Sigmoid colon (tissue), 7 donors: ENCODE measurements around the gene ANTXR2. TPM values are rescaled to one million over a fixed set of nuclear protein-coding genes. Genes with fewer than 3 reads are reported as not detected.

Experiments used
- DNase-seq: peaks from one replicate; pipeline ENCODE4 v3.0.0-alpha.2; 2019
- H3K27ac ChIP-seq, 4 donors: fragments of 200-600 bp; sonication (generic); one replicate each; pipeline ENCODE4 v1.5.1; 2016 to 2019; ENCODE audit warnings: mild to moderate bottlenecking in 1 of 4
- H3K27me3 ChIP-seq, 3 donors: fragments of 200-600 bp; sonication (generic); one replicate each; pipeline ENCODE4 v1.5.1; 2019; ENCODE audit warnings: mild to moderate bottlenecking in 1 of 3
- H3K36me3 ChIP-seq, 4 donors: fragments of 200-600 bp; sonication (generic); one replicate each; pipeline ENCODE4 v1.5.1; 2016 to 2019
- H3K4me1 ChIP-seq, 4 donors: fragments of 200-600 bp; sonication (generic); one replicate each; pipeline ENCODE4 v1.5.1; 2017 to 2019
- H3K4me3 ChIP-seq, 4 donors: fragments of 200-600 bp; sonication (generic); one replicate each; pipeline ENCODE4 v1.5.1; 2017 to 2019; ENCODE audit warnings: mild to moderate bottlenecking in 2 of 4, moderate library complexity in 1 of 4
- H3K9me3 ChIP-seq, 4 donors: fragments of 200-600 bp in 3 of 4; sonication (generic) in 3 of 4; one replicate each; pipeline versions ENCODE4 v1.5.1 to v1.6.1; 2013 to 2019
- EP300 ChIP-seq, 4 donors: sonication (generic); formaldehyde crosslinking; IDR thresholded peaks; one replicate each; pipeline ENCODE4 v1.6.1; 2017; ENCODE audit warnings: antibody characterized with exemption in 4 of 4
- POLR2A ChIP-seq, 2 donors: fragments of 450-650 bp; IDR thresholded peaks; one replicate each; pipeline ENCODE4 v1.6.1; 2016; ENCODE audit warnings: antibody characterized with exemption in 2 of 2, mild to moderate bottlenecking in 2 of 2, moderate library complexity in 2 of 2
- POLR2AphosphoS5 ChIP-seq, 4 donors: sonication (generic); formaldehyde crosslinking; IDR thresholded peaks; one replicate each; pipeline ENCODE4 v1.6.1; 2017; ENCODE audit warnings: antibody characterized with exemption in 4 of 4
- WGBS, 2 donors: extraction: QIAGEN DNeasy Blood & Tissue Kit; methylation state at CpG; one replicate each; pipeline ENCODE4 v1.1.7; 2013; 5-methylcytosine and 5-hydroxymethylcytosine counted together
- intact Hi-C: fragments of 100-400 bp; cut with DNase I; formaldehyde crosslinking; loops from one replicate; pipeline ENCODE4 v1.15.1; 2023
- polyA plus RNA-seq, 3 donors: library from polyadenylated mRNA; stranded (reverse); fragments of 200-250 nt; gene quantifications; one replicate each; pipeline ENCODE4 v1.2.3, GENCODE V29; 2013
- total RNA-seq, 4 donors: library from RNA; depleted of rRNA; stranded (reverse); fragments of >200 nt; gene quantifications; one replicate each; pipeline ENCODE4 v1.1.0, GENCODE V29; 2016
- TF ChIP-seq, protein P1 (sequence below), 4 experiments: fragments of 450-650 bp in 3 of 4; fragments of 200-600 bp in 1 of 4; IDR thresholded peaks; one replicate each; pipeline ENCODE4 v1.5.1; 2016 to 2019; ENCODE audit warnings: antibody characterized with exemption in 4 of 4, mild to moderate bottlenecking in 3 of 4, moderate library complexity in 2 of 4
- donor health status: healthy with polysubstance abuse.
- donor health status: Bipolar disorder and iron deficiency.
- donor health status: healthy.

Gene ANTXR2
- total and polyA plus RNA-seq, 7 donors: 11.4 to 237 (median 170) TPM

GRCh38 chr4:79877511-79877910 lies 195.5 kb downstream of the ANTXR2 start:
- no peak overlapping the region for H3K27ac ChIP-seq
- no peaks in the 10 kb centered on the region for H3K9me3 ChIP-seq
- H3K4me1 ChIP-seq: no peaks in the 10 kb centered on the region
- H3K4me3 ChIP-seq: no peak overlapping the region
- no peaks in the 10 kb centered on the region for H3K27me3 ChIP-seq
- TF ChIP-seq, protein P1, sequence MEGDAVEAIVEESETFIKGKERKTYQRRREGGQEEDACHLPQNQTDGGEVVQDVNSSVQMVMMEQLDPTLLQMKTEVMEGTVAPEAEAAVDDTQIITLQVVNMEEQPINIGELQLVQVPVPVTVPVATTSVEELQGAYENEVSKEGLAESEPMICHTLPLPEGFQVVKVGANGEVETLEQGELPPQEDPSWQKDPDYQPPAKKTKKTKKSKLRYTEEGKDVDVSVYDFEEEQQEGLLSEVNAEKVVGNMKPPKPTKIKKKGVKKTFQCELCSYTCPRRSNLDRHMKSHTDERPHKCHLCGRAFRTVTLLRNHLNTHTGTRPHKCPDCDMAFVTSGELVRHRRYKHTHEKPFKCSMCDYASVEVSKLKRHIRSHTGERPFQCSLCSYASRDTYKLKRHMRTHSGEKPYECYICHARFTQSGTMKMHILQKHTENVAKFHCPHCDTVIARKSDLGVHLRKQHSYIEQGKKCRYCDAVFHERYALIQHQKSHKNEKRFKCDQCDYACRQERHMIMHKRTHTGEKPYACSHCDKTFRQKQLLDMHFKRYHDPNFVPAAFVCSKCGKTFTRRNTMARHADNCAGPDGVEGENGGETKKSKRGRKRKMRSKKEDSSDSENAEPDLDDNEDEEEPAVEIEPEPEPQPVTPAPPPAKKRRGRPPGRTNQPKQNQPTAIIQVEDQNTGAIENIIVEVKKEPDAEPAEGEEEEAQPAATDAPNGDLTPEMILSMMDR (IDR thresholded peaks at IDR 0.05): no peak
- TF ChIP-seq EP300 (IDR thresholded peaks at IDR 0.05): no peak
- TF ChIP-seq POLR2A (IDR thresholded peaks at IDR 0.05): no peak
- no peak for TF ChIP-seq POLR2AphosphoS5 (IDR thresholded peaks at IDR 0.05)
- H3K36me3 ChIP-seq: no peaks in the 10 kb centered on the region
- intact Hi-C loops: no loop called here
- no peak for DNase-seq

- no peaks in the 10 kb centered on the region for H3K27me3 ChIP-seq
- no peak for DNase-seq
- H3K27ac ChIP-seq: no peak overlapping the region
- H3K4me1 ChIP-seq: no peaks in the 10 kb centered on the region
- intact Hi-C loops: no loop called here
- H3K36me3 ChIP-seq: no peaks in the 10 kb centered on the region
- H3K9me3 ChIP-seq: no peaks in the 10 kb centered on the region
- H3K4me3 ChIP-seq: no peak overlapping the region
- TF ChIP-seq EP300 (IDR thresholded peaks at IDR 0.05) (no peak), POLR2AphosphoS5 (IDR thresholded peaks at IDR 0.05) (no peak), POLR2A (IDR thresholded peaks at IDR 0.05) (no peak)
- TF ChIP-seq, protein P1 (IDR thresholded peaks at IDR 0.05): no peak
- 40 to 67% methylated on average over 4 of the region's 4 CpGs for WGBS, 2 donors
Measured at GRCh38 chr4:79875344-79875899, 197.6 kb downstream of the ANTXR2 start.

- TF ChIP-seq POLR2A (IDR thresholded peaks at IDR 0.05) (no peak), EP300 (IDR thresholded peaks at IDR 0.05) (no peak), POLR2AphosphoS5 (IDR thresholded peaks at IDR 0.05) (no peak)
- TF ChIP-seq, protein P1 (IDR thresholded peaks at IDR 0.05): no peak
- WGBS, 2 donors: 93 to 96% methylated on average over 2 of the region's 2 CpGs
- H3K4me1 ChIP-seq: no peaks in the 10 kb centered on the region
- H3K27me3 ChIP-seq: no peaks in the 10 kb centered on the region
- no peak overlapping the region for H3K27ac ChIP-seq
- intact Hi-C loops: no loop called here
- no peak for DNase-seq
- H3K4me3 ChIP-seq: no peak overlapping the region
- no peaks in the 10 kb centered on the region for H3K9me3 ChIP-seq
- no peaks in the 10 kb centered on the region for H3K36me3 ChIP-seq
Measured at GRCh38 chr4:79874197-79874596, 198.8 kb downstream of the ANTXR2 start.

GRCh38 chr4:79872738-79873137 lies 200.3 kb downstream of the ANTXR2 start:
- Histone ChIP-seq H3K27me3 (no peaks in the 10 kb centered on the region), H3K27ac (no peak overlapping the region), H3K4me1 (no peaks in the 10 kb centered on the region), H3K4me3 (no peak overlapping the region), H3K36me3 (no peaks in the 10 kb centered on the region), H3K9me3 (no peaks in the 10 kb centered on the region)
- DNase-seq: no peak
- intact Hi-C loops: no loop called here
- TF ChIP-seq EP300 (IDR thresholded peaks at IDR 0.05): no peak
- no peak for TF ChIP-seq POLR2AphosphoS5 (IDR thresholded peaks at IDR 0.05)
- TF ChIP-seq POLR2A (IDR thresholded peaks at IDR 0.05): no peak
- TF ChIP-seq, protein P1 (IDR thresholded peaks at IDR 0.05): no peak
- 50 to 80% methylated on average over 1 of the region's 1 CpG for WGBS, 2 donors

DNA sequence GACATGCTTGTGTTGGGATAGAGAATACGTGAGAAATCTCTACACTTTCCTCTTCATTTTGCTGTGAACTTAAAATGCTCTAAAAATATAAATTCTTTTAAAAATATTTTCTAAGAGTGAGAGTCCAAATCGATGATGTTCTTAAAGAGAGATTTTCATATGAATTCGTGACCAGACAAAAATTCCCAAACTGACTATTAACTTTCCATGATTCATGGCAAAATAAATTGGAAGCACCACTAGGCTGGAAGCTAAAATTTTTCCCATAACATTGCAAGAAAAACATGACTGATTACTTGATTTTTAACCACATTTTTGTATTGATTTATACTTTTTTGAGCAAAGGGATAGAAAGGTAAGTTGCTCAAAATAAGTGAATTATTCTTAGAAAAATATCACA lies 201.1 kb downstream of the ANTXR2 start:
- no peaks in the 10 kb centered on the region for H3K36me3 ChIP-seq
- DNase-seq: no peak
- no peak overlapping the region for H3K4me3 ChIP-seq
- intact Hi-C loops: no loop called here
- 60 to 64% methylated on average over 3 of the region's 3 CpGs for WGBS, 2 donors
- H3K27ac ChIP-seq: no peak overlapping the region
- no peaks in the 10 kb centered on the region for H3K9me3 ChIP-seq
- H3K4me1 ChIP-seq: no peaks in the 10 kb centered on the region
- TF ChIP-seq POLR2A (IDR thresholded peaks at IDR 0.05): no peak
- TF ChIP-seq, protein P1 (IDR thresholded peaks at IDR 0.05): no peak
- no peak for TF ChIP-seq EP300 (IDR thresholded peaks at IDR 0.05)
- TF ChIP-seq POLR2AphosphoS5 (IDR thresholded peaks at IDR 0.05): no peak
- H3K27me3 ChIP-seq: no peaks in the 10 kb centered on the region
